Astrocyte (in vitro differentiated cells and primary cell): ENCODE data around the gene BMPR1B. TPM values are rescaled to one million over a fixed set of nuclear protein-coding genes. Genes with fewer than 3 reads are reported as not detected.

Experiments
- DNase-seq: peaks from one replicate; pipeline ENCODE4 v3.0.0-alpha.2; 2010; ENCODE audit warnings: low read depth
- FAIRE-seq: peaks from 2 replicates; lab custom pipeline; 2011; peaks lifted over from hg19 to GRCh38; lab: Jason Lieb, UNC
- H2AFZ ChIP-seq: 2 replicates; pipeline ENCODE4 v1.6.0; 2012; ENCODE audit warnings: low read depth, low read length, inconsistent platforms
- H3K27ac ChIP-seq: 2 replicates; pipeline ENCODE4 v1.5.1; 2011; ENCODE audit warnings: low read depth, low read length, inconsistent platforms
- H3K27me3 ChIP-seq: 2 replicates; pipeline ENCODE4 v1.6.0; 2011; ENCODE audit warnings: low read length, inconsistent platforms; ENCODE audit not compliant: insufficient read depth
- H3K36me3 ChIP-seq: 2 replicates; pipeline ENCODE4 v1.5.1; 2011; ENCODE audit warnings: low read length, inconsistent platforms; ENCODE audit not compliant: insufficient read depth
- H3K4me1 ChIP-seq: 2 replicates; pipeline ENCODE4 v1.5.1; 2011; ENCODE audit warnings: low read length, inconsistent platforms; ENCODE audit not compliant: insufficient read depth
- H3K4me2 ChIP-seq: 2 replicates; pipeline ENCODE4 v1.6.0; 2012; ENCODE audit warnings: low read length, inconsistent platforms
- H3K4me3 ChIP-seq: 2 replicates; pipeline ENCODE4 v1.5.1; 2011; ENCODE audit warnings: low read depth, mild to moderate bottlenecking, low read length, inconsistent platforms; ENCODE audit not compliant: insufficient read depth
- H3K79me2 ChIP-seq: 2 replicates; pipeline ENCODE4 v1.6.0; 2012; ENCODE audit warnings: mild to moderate bottlenecking, low read length, inconsistent platforms; ENCODE audit not compliant: insufficient read depth
- H3K9ac ChIP-seq: 2 replicates; pipeline ENCODE4 v1.6.0; 2012; ENCODE audit warnings: mild to moderate bottlenecking, low read length, inconsistent platforms
- H3K9me3 ChIP-seq: 2 replicates; pipeline ENCODE4 v1.5.1; 2012; ENCODE audit warnings: low read depth, mild to moderate bottlenecking, low read length, inconsistent platforms; ENCODE audit not compliant: insufficient read depth
- H4K20me1 ChIP-seq: 2 replicates; pipeline ENCODE4 v1.6.0; 2012; ENCODE audit warnings: low read length, inconsistent platforms; ENCODE audit not compliant: insufficient read depth
- H3K27ac Mint-ChIP-seq: one replicate; pipeline ENCODE4 v1.8.0; 2021; ENCODE audit warnings: mild to moderate bottlenecking, mixed read lengths; ENCODE audit not compliant: unreplicated experiment
- H3K27me3 Mint-ChIP-seq: one replicate; pipeline ENCODE4 v1.8.0; 2021; ENCODE audit warnings: low read depth, mixed read lengths; ENCODE audit not compliant: unreplicated experiment
- H3K36me3 Mint-ChIP-seq: one replicate; pipeline ENCODE4 v1.8.0; 2021; ENCODE audit warnings: low read depth, mixed read lengths; ENCODE audit not compliant: unreplicated experiment
- H3K4me1 Mint-ChIP-seq: one replicate; pipeline ENCODE4 v1.8.0; 2021; ENCODE audit warnings: low read depth, mixed read lengths; ENCODE audit not compliant: unreplicated experiment
- H3K4me3 Mint-ChIP-seq: one replicate; pipeline ENCODE4 v1.8.0; 2021; ENCODE audit warnings: mild to moderate bottlenecking, moderate library complexity, mixed read lengths; ENCODE audit not compliant: unreplicated experiment
- H3K9me3 Mint-ChIP-seq: one replicate; pipeline ENCODE4 v1.8.0; 2021; ENCODE audit warnings: mild to moderate bottlenecking, mixed read lengths; ENCODE audit not compliant: unreplicated experiment
- CTCF ChIP-seq: IDR thresholded peaks from 2 replicates; pipeline ENCODE4 v1.5.1; 2011; ENCODE audit warnings: low read depth, mild to moderate bottlenecking, inconsistent platforms, low read length, moderate library complexity; ENCODE audit not compliant: insufficient read depth
- EZH2 ChIP-seq: IDR thresholded peaks from 2 replicates; pipeline ENCODE4 v1.6.1; 2012; ENCODE audit warnings: mild to moderate bottlenecking, low read length, inconsistent platforms; ENCODE audit not compliant: insufficient read depth
- total RNA-seq: library from RNA; stranded (reverse); gene quantifications from 2 replicates; pipeline ENCODE4 v1.2.1, GENCODE V29; 2021

Gene BMPR1B
- total RNA-seq, 1 donor from 2014 or later: 14.1 TPM

GRCh38 chr4:94806376-94806775, 48.6 kb downstream of the BMPR1B start:
- H3K4me1 ChIP-seq: no peaks in the 10 kb centered on the region
- peaks cover 1% of the 10 kb centered on the region for H3K9me3 Mint-ChIP-seq
- H3K36me3 Mint-ChIP-seq: no peaks in the 10 kb centered on the region
- H3K4me2 ChIP-seq: no peak overlapping the region
- H3K27ac Mint-ChIP-seq: no peak overlapping the region
- no peaks in the 10 kb centered on the region for H3K27me3 ChIP-seq
- H3K9ac ChIP-seq: no peak overlapping the region
- H2AFZ ChIP-seq: no peak overlapping the region
- no peaks in the 10 kb centered on the region for H3K79me2 ChIP-seq
- no peaks in the 10 kb centered on the region for H3K27me3 Mint-ChIP-seq
- H3K27ac ChIP-seq: no peak overlapping the region
- H4K20me1 ChIP-seq: no peaks in the 10 kb centered on the region
- no peak for DNase-seq
- H3K9me3 ChIP-seq: no peaks in the 10 kb centered on the region
- peaks cover 23% of the 10 kb centered on the region for H3K4me1 Mint-ChIP-seq
- no peaks in the 10 kb centered on the region for H3K36me3 ChIP-seq
- no peak overlapping the region for H3K4me3 ChIP-seq
- no peak overlapping the region for H3K4me3 Mint-ChIP-seq
- no peak for FAIRE-seq
- TF ChIP-seq CTCF: no peak
- no peak for TF ChIP-seq EZH2

- Histone ChIP-seq H3K9ac (no peak overlapping the region), H3K27ac (no peak overlapping the region), H3K9me3 (no peaks in the 10 kb centered on the region), H2AFZ (no peak overlapping the region), H3K4me3 (no peak overlapping the region), H3K4me1 (no peaks in the 10 kb centered on the region), H3K4me2 (no peak overlapping the region), H4K20me1 (no peaks in the 10 kb centered on the region), H3K79me2 (no peaks in the 10 kb centered on the region), H3K27me3 (no peaks in the 10 kb centered on the region), H3K36me3 (no peaks in the 10 kb centered on the region)
- Mint-ChIP-seq H3K27me3 (no peaks in the 10 kb centered on the region), H3K9me3 (no peaks in the 10 kb centered on the region), H3K4me3 (no peak overlapping the region), H3K36me3 (no peaks in the 10 kb centered on the region), H3K4me1 (peaks cover 3% of the 10 kb centered on the region), H3K27ac (no peak overlapping the region)
- no peak for FAIRE-seq
- no peak for TF ChIP-seq CTCF
- TF ChIP-seq EZH2: no peak
- no peak for DNase-seq
These were observed 53.9 kb downstream of the BMPR1B start for GRCh38 chr4:94811643-94812042.

- Histone ChIP-seq H3K4me1 (no peaks in the 10 kb centered on the region), H3K9me3 (no peaks in the 10 kb centered on the region), H3K36me3 (no peaks in the 10 kb centered on the region), H3K9ac (no peak overlapping the region), H3K79me2 (no peaks in the 10 kb centered on the region), H3K4me2 (no peak overlapping the region), H3K27me3 (no peaks in the 10 kb centered on the region), H4K20me1 (no peaks in the 10 kb centered on the region), H3K27ac (no peak overlapping the region), H2AFZ (no peak overlapping the region), H3K4me3 (no peak overlapping the region)
- H3K27me3 Mint-ChIP-seq: no peaks in the 10 kb centered on the region
- no peak for TF ChIP-seq CTCF
- H3K9me3 Mint-ChIP-seq: no peaks in the 10 kb centered on the region
- no peak overlapping the region for H3K27ac Mint-ChIP-seq
- FAIRE-seq (no peak), DNase-seq (no peak)
- H3K4me1 Mint-ChIP-seq: peaks cover 3% of the 10 kb centered on the region
- H3K4me3 Mint-ChIP-seq: no peak overlapping the region
- H3K36me3 Mint-ChIP-seq: no peaks in the 10 kb centered on the region
These were observed 55.5 kb downstream of the BMPR1B start for GRCh38 chr4:94813221-94813620.
